KOPT-K1 (cell line): ENCODE results near the gene TGFB1I1.
"Not testable (repeated sequence)": the region's sequence is repeated elsewhere in the genome, so short reads cannot be mapped to it uniquely, and the experiment has no call there.

Source experiments
- H3K27ac ChIP-seq: fragments of 200-600 bp; sonication (generic); 2 replicates; pipeline ENCODE4 v1.5.1; 2016; ENCODE audit warnings: antibody characterized with exemption, mild to moderate bottlenecking, low read depth, low read length; ENCODE audit not compliant: poor library complexity, severe bottlenecking
- H3K36me3 ChIP-seq: fragments of 200-600 bp; sonication (generic); 2 replicates; pipeline ENCODE4 v1.5.1; 2017; ENCODE audit warnings: antibody characterized with exemption, mild to moderate bottlenecking, low read length, moderate library complexity; ENCODE audit not compliant: insufficient read depth
- H3K9me3 ChIP-seq: fragments of 200-600 bp; sonication (generic); 2 replicates; pipeline ENCODE4 v1.5.1; 2017; ENCODE audit warnings: antibody characterized with exemption, low read length, mild to moderate bottlenecking; ENCODE audit not compliant: insufficient read depth, poor library complexity, severe bottlenecking

TGFB1I1 gene

DNA sequence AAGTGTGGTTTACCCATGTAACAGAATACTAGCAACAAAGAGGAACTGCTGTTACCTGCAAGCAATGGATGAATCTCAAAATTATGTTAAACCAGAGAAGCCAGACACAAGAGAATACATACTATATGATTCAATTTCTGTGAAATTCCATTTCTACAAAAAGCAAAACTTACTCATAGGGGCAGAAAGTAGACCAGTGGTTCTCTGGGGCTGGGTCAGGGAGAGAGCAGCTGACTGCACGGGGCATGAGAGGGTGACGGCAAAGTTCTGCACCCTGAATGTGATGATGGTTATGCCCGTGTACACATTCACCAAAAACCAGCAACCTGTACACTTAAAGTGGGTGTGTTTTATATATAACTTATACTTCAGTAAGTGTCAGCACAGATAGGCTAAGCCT, 32.4 kb upstream of the TGFB1I1 start:
- H3K9me3 ChIP-seq: no peaks in the 10 kb centered on the region
- H3K36me3 ChIP-seq: no peaks in the 10 kb centered on the region
- no peak overlapping the region for H3K27ac ChIP-seq

DNA sequence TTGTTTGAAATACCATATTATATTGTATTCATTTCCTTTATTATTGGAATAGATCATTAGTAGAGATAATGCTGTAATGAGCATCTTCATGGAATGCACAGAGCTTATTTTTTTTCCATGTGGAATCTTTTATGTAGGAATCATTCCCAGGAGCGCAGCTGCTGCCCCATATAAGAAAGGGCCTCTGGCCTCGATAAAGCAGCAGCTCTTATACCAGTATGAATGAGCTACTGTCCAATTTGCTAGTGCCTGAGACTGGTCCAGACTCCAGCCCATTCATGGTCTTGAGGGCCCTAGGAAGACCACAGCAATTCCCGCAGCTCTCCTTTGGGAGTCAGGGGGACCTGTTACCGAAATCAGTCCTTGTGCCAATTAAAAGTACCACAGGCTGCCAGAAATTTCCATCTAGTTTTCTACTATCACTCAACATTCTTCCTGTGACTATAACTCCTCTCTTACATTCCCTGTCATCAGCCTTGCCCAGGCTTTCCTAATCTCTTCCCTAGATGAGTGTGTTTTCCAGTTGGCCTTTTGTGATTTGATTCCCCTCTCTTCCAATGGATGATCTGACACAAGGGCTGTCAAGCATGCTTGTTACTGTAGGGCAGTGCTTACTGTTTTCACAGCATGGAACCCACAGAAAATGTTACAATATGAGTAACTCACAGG, 31.3 kb upstream of the TGFB1I1 start:
- H3K36me3 ChIP-seq: no peaks in the 10 kb centered on the region
- no peaks in the 10 kb centered on the region for H3K9me3 ChIP-seq
- no peak overlapping the region for H3K27ac ChIP-seq

- H3K27ac ChIP-seq: no peak overlapping the region
- H3K36me3 ChIP-seq: no peaks in the 10 kb centered on the region
- H3K9me3 ChIP-seq: no peaks in the 10 kb centered on the region
These were observed 30.0 kb upstream of the TGFB1I1 start for GRCh38 chr16:31441956-31442355.

DNA sequence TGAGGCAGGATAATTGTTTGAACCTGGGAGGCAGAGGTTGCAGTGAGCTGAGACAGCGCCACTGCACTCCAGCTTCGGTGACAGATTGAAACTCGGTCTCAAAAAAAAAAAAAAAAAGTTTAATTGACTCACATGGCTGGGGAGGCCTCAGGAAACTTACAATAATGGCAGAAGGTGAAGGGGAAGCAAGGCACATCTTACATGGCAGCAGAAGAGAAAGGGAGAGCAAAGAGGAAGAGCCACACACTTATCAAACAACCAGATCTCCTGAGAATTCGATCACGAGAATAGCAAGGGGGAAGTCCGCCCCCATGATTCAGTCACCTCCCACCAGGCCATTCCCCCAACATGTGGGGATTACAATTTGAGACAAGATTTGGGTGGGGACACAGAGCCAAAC, 26.0 kb upstream of the TGFB1I1 start:
- not testable (repeated sequence) for H3K27ac ChIP-seq, H3K9me3 ChIP-seq, H3K36me3 ChIP-seq

DNA sequence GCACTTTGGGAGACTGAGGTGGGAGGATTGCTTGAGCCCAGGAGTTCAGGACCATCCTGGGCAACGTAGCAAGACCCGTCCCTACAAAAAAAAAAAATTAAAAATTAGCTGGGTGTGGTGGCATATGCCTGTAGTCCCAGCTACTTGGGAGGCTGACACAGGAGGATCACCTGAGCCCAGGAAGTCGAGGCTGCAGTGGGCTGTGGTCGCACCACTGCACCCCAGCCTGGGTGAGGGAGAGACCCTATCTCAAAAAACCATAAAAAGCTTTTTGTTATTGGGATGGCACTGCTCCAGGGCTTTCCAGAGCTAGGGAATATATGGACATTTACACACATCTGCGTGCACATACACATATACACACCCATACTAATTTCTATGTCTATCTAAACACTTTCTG, 20.8 kb upstream of the TGFB1I1 start:
- no peaks in the 10 kb centered on the region for H3K9me3 ChIP-seq
- no peak overlapping the region for H3K27ac ChIP-seq

GRCh38 chr16:31451681-31452351, 20.1 kb upstream of the TGFB1I1 start:
- H3K9me3 ChIP-seq: no peaks in the 10 kb centered on the region
- H3K27ac ChIP-seq: no peak overlapping the region
- H3K36me3 ChIP-seq: peaks cover 20% of the 10 kb centered on the region; the same call in 1 of the 2 replicates

More for the DNA sequence above, 20.8 kb upstream of the TGFB1I1 start:
- H3K36me3 ChIP-seq: peaks cover 14% of the 10 kb centered on the region; the same call in 1 of the 2 replicates

GRCh38 chr16:31452631-31453106, 19.3 kb upstream of the TGFB1I1 start:
- H3K27ac ChIP-seq: no peak overlapping the region
- no peaks in the 10 kb centered on the region for H3K9me3 ChIP-seq

DNA sequence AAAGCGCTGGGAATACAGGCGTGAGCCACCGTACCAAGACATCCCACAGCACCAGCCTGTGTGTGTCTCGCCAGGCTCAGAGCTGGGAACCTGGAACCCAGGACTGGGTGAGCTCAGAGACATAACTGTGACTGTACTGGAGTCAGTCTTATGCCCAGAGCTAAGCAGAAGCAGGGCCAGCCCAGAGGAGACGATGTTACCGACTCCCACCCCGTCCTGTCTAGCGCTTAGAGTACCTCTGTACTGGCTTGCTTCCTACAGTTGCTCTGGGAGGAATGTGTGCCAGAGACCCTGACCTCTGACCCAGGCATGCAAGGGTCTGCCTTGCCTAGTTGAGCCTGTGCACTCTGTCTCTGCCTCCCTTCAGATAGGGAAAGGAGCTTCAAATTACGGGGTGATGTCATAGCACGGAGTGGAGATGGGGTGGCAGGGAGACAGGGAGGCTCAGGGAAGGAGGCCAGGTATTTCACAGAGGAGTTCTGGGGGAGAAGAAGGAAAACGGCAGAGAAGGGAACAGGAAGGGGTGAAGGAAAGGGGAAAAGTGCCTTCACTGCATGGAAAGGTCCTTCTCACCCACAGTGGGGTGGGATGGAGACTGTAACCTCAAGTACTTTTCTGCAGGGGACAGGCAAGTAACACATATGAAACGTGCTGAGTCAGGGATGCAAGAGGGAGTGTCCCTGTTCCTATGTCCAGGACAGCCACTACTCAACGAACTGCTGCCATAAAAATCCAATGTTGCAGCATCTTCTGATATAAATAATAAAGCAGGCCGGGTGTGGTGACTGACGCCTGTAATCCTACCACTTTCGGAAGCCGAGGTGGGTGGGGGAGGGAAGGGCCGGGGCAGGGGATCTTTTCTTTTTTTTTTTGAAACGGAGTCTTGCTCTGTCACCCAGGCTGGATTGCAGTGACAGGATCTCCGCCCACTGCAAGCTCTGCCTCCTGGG, 18.4 kb upstream of the TGFB1I1 start:
- peaks cover 28% of the 10 kb centered on the region; the same call in 1 of the 2 replicates for H3K36me3 ChIP-seq
- no peaks in the 10 kb centered on the region for H3K9me3 ChIP-seq
- no peak overlapping the region for H3K27ac ChIP-seq

More at GRCh38 chr16:31452631-31453106, 19.3 kb upstream of the TGFB1I1 start:
- H3K36me3 ChIP-seq: peaks cover 28% of the 10 kb centered on the region; the same call in 1 of the 2 replicates

- Histone ChIP-seq H3K9me3 (no peaks in the 10 kb centered on the region), H3K27ac (no peak overlapping the region), H3K36me3 (peaks cover 28% of the 10 kb centered on the region; the same call in 1 of the 2 replicates)
These were observed 16.2 kb upstream of the TGFB1I1 start for GRCh38 chr16:31455601-31456314.

DNA sequence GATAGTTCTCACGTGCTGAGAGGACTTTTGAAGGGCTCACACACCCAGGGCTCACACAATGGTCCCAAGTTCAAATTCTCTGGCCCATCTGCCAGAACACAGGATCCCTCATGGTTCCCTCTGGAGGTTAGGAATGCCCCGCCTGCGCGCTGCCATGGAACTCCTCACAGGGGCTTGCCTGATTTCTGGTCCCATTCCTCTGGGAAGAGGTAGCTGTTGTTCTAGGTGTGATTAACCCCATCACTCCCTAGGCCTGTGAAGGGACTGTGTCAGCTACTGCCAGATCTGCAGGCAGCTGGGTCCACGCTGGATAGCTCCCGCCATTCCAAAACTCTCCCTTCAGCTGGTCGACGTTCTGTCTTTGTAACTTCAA, 15.0 kb upstream of the TGFB1I1 start:
- Histone ChIP-seq H3K27ac (no peak overlapping the region), H3K9me3 (no peaks in the 10 kb centered on the region), H3K36me3 (peaks cover 32% of the 10 kb centered on the region; the same call in 1 of the 2 replicates)

DNA sequence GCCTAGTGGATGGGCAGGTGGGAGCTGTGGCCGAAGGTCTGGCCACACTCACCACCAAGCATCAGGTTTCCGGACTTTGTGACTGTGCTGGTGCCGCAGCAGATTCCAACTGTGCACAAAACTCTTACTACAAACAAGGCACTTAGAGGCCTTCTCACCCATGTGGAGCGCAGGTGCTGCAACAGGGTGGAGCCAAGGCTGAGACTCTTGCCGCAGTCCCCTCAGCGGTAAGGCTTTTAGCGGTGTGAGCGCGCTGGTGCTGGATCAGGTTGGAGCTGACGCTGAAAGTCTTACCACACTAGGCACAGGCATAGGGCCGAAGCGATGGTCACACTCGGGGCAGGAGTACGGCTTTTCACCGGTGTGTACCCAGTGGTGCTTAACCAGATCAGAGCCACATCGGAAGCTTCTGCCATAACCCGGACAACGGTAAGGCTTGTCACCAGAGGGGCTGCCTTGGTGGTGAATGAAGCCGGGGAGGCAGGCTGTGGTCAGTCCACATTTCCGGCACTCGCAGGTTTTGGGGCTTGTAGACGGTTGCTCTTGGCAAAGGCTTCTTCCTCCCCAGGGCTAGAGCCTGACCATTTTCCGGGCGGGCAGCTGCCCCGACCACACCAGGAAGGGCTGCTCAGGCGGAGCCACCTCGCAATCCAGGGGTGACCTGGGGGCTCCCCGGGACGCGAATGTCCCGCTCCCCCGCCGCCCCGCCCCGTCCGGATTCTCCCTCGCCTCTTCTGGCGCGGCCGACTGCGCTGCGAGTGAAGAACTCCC, 13.7 kb upstream of the TGFB1I1 start:
- peak overlapping the region; percentile 85 for H3K27ac ChIP-seq
- H3K36me3 ChIP-seq: peaks cover 45% of the 10 kb centered on the region; the same call in 1 of the 2 replicates
- H3K9me3 ChIP-seq: no peaks in the 10 kb centered on the region

DNA sequence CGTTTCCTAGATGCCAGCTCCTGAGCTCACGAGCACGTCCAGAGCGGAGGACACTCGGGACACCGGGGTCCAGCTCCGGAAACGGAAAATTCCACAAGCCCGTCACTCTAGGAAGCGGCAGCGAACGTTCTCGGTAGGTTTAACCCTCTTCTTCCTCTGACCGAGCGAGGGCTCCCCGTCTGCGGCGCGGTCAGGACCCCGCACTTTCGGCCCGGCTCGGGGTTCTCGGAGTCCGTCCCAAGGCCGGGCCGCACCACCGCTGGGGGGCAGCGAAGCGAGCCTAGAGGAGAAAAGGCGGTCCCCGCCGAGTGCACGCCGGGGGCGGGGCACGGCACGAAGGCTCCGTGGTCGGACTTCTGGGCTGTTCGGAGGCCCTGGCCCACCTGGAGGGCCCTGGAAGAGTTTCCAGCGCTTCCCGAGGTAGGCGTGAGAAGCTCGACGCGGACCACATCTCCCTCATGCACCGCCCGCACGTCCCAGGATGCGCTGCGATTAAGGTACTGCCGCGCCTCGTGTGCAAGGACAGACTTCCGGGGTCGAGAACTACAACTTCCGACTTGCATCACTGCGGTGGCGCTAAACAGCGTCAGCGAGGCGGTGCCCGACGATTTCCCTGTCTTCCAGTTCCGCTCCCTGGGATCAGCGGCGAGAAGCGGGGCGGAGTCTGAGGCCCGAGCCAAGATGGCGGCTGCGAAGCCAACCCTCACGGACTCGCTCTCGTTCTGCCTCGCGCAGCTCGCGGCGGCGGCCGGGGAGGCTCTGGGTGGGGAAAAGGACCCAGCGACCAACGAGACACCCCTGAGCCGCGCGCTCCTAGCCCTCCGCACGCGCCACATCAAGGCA, 12.9 kb upstream of the TGFB1I1 start, which contains the start of gene ARMC5:
ARMC5 (plus strand) TSS at position 658 of the 843 bp plus-strand sequence; CDS start at position 682, 24 bp downstream.
- Histone ChIP-seq H3K9me3 (no peaks in the 10 kb centered on the region), H3K36me3 (peaks cover 49% of the 10 kb centered on the region; the same call in 1 of the 2 replicates), H3K27ac (peak within 1 kb of the TSS; percentile 85)
